Activated CD4-positive, alpha-beta memory T cell treated with anti-CD3 and anti-CD28 coated beads for 36 hours (primary cell): ENCODE measurements around the gene B3GNT2. TPM values are rescaled to one million over a fixed set of nuclear protein-coding genes. Genes with fewer than 3 reads are reported as not detected.

Experiments
- CTCF ChIA-PET: fragments of 350-600 bp; sonication (Branson Sonifier 250); formaldehyde crosslinking; loops from one replicate; lab custom pipeline; 2021; ENCODE audit warnings: antibody characterized with exemption, inconsistent platforms; lab: Charles Lee
- POLR2A ChIA-PET: fragments of 350-600 bp; sonication (Branson Sonifier 250); formaldehyde crosslinking; loops from one replicate; lab custom pipeline; 2021; ENCODE audit warnings: antibody characterized with exemption; lab: Charles Lee
- DNase-seq: peaks from one replicate; pipeline ENCODE4 v3.0.0-alpha.2; 2020
- H3K27ac Mint-ChIP-seq: one replicate; pipeline ENCODE4 v1.8.0; 2021; ENCODE audit warnings: mixed read lengths
- H3K27me3 Mint-ChIP-seq: one replicate; pipeline ENCODE4 v1.8.0; 2021; ENCODE audit warnings: mixed read lengths
- H3K36me3 Mint-ChIP-seq: one replicate; pipeline ENCODE4 v1.8.0; 2021; ENCODE audit warnings: mixed read lengths
- H3K4me1 Mint-ChIP-seq: one replicate; pipeline ENCODE4 v1.8.0; 2021; ENCODE audit warnings: low read depth, mixed read lengths
- H3K4me3 Mint-ChIP-seq: one replicate; pipeline ENCODE4 v1.8.0; 2021; ENCODE audit warnings: mild to moderate bottlenecking, mixed read lengths
- H3K9me3 Mint-ChIP-seq: one replicate; pipeline ENCODE4 v1.8.0; 2021; ENCODE audit warnings: mixed read lengths
- intact Hi-C: fragments of 100-400 bp; cut with micrococcal nuclease; formaldehyde crosslinking; loops from one replicate; pipeline ENCODE4 v1.15.1; 2023
- total RNA-seq, 2 experiments: library from RNA; stranded (reverse); gene quantifications; one replicate each; pipeline ENCODE4 v1.2.3, GENCODE V29; 2021

The B3GNT2 gene
- total RNA-seq, 2 experiments from 2014 or later, result 26.6 to 26.9 TPM

DNA sequence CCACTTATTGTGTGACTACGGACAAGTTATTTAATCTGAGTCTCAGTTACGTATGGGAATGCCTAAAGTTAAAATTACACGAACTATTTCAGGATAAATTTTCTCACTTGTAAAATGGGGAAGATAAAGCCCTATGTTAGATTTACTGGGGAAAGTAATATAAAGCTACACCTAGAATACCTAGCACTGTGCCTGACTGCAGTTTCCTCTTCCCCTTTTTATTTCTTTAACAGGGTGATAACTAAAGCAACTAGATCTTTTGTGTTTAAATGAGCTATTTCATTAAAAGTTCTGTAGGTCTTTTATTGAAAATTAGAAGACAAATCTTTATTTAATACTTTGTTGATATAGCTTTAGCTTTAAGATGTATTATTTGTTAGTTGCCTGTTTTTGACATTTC is 5.0 kb downstream of the B3GNT2 start:
- Mint-ChIP-seq H3K4me1 (peaks cover 75% of the 10 kb centered on the region), H3K27ac (peak overlapping the region; percentile 96), H3K9me3 (no peaks in the 10 kb centered on the region), H3K27me3 (no peaks in the 10 kb centered on the region), H3K4me3 (peak overlapping the region; percentile 88), H3K36me3 (peaks cover 8% of the 10 kb centered on the region)
- POLR2A ChIA-PET, result interaction anchor here (1.1 to 1.9 kb wide), 3 partner anchors 87 to 145 kb away, joined by 3 to 8 read pairs (median 4); no protein-coding TSS in a partner anchor
- DNase-seq, result no peak
- CTCF ChIA-PET, result no interaction called here
- intact Hi-C loops, result loop anchor here (1.0 to 2.0 kb wide), 2 partner anchors 437 to 662 kb away; partner anchors contain the start of gene XPO1

DNA sequence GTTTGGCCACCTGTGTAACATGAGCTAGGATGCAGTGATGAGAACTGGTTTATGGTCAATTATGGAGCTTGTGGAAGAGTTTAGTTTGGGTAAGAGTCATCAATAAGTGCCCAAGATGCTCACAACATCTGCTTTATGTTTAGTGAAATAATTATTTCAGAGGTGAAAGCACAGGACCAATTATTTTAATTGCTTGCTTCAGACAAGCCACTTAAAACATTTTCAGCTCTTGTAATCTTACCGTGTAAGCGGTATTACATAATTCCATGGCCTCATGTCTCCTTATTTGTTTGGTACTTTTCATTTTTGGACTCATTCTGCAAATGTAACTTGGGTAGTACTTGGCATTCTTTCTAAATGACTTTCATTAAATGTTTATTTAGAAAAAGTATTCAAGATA is 5.4 kb downstream of the B3GNT2 start:
- no peaks in the 10 kb centered on the region for H3K27me3 Mint-ChIP-seq
- H3K4me1 Mint-ChIP-seq, result peaks cover 79% of the 10 kb centered on the region
- intact Hi-C loops, result loop anchor here (2.0 kb wide), 1 partner anchor 663 kb away; the partner anchor contains the start of gene XPO1
- DNase-seq, result no peak
- H3K27ac Mint-ChIP-seq, result peak overlapping the region; percentile 96
- no peaks in the 10 kb centered on the region for H3K9me3 Mint-ChIP-seq
- H3K4me3 Mint-ChIP-seq, result no peak overlapping the region
- ChIA-PET POLR2A (interaction anchor here (1.1 to 1.9 kb wide), 3 partner anchors 87 to 146 kb away, joined by 3 to 8 read pairs (median 4); no protein-coding TSS in a partner anchor), CTCF (no interaction called here)
- H3K36me3 Mint-ChIP-seq, result peaks cover 9% of the 10 kb centered on the region

DNA sequence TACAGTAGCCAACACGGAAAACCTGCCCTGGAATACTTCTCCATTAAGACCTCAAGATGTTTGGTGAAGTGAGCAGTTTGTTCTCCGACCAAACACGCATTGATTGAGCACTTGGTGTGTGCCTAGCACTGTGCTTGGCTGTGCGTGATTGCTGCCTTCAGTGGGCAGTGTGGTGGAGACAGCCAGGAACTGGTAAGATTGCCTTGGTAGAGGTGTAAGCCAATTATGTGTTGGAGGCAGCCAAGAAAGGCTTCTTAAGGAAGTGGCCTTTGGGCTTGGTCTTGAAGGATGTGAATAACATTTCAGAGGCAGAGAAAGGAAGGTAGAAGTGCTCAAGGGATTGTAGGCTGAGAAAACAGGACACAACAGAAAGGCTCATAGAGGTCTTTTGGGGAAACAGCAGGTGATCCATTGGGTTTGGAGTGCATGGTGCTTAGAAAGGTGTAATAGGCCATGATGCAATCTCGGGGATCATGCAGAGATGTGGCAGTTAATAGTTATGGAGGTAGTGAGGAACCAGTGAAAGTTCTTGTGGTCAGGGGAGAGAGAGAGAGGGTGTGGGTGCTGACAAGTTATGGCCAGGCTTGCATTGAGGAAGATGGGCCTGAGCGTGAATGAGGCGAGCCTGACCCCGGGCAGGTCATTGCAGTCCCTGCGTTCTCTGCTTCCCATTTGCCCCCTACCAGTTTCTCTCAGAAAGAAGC is 6.3 kb downstream of the B3GNT2 start:
- H3K27me3 Mint-ChIP-seq, result no peaks in the 10 kb centered on the region
- ChIA-PET POLR2A (no interaction called here), CTCF (no interaction called here)
- H3K4me1 Mint-ChIP-seq, result peaks cover 87% of the 10 kb centered on the region
- H3K36me3 Mint-ChIP-seq, result peaks cover 9% of the 10 kb centered on the region
- intact Hi-C loops, result no loop called here
- DNase-seq, result peak; percentile 21
- peak overlapping the region; percentile 96 for H3K27ac Mint-ChIP-seq
- H3K4me3 Mint-ChIP-seq, result no peak overlapping the region
- H3K9me3 Mint-ChIP-seq, result no peaks in the 10 kb centered on the region

DNA sequence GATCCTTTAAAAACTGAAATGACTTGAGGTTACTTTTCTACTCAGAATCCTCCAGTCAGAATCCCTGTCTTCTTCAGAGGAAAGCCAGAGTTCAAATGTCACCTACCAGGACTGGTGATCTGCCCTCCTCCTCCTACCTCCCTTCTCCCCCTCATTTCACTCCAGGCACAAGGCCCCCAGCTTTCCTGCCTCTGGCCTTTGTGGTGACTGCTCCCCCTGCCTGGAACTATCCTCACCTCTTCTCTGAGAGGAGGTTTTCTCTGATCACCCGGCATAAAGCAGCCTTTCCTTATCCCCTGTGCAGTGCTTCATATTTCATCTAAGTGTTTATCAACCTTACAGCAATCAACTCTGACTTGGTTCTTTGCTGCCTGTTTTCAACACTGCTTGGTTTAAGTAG is 6.8 kb downstream of the B3GNT2 start:
- ChIA-PET POLR2A (no interaction called here), CTCF (no interaction called here)
- Mint-ChIP-seq H3K36me3 (peaks cover 8% of the 10 kb centered on the region), H3K27ac (peak overlapping the region; percentile 96), H3K27me3 (no peaks in the 10 kb centered on the region), H3K4me3 (no peak overlapping the region), H3K9me3 (no peaks in the 10 kb centered on the region), H3K4me1 (peaks cover 92% of the 10 kb centered on the region)
- DNase-seq, result no peak
- intact Hi-C loops, result no loop called here

DNA sequence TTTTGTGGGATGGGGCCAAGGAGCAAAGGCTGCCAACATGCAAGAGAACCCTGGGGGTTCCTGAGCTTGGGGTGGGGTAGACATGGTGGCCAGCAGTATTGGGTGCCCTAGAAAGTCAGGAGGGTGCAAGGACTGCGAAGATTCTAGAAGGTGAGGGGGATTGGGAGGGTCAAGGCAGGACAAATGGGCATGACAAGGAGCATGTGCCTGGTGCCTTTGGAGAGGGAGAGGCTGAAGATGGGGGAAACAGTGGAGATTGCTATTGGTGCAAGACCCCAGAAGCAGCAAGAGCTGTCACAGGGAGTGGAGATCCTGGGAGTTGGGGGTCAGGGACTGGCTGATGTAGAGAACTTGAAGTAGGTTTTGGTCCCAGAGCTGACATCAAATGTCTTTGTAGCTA is 7.5 kb downstream of the B3GNT2 start:
- H3K4me3 Mint-ChIP-seq, result no peak overlapping the region
- no peaks in the 10 kb centered on the region for H3K9me3 Mint-ChIP-seq
- no peak overlapping the region for H3K27ac Mint-ChIP-seq
- ChIA-PET POLR2A (no interaction called here), CTCF (no interaction called here)
- intact Hi-C loops, result no loop called here
- peaks cover 93% of the 10 kb centered on the region for H3K4me1 Mint-ChIP-seq
- DNase-seq, result no peak
- peaks cover 7% of the 10 kb centered on the region for H3K36me3 Mint-ChIP-seq
- no peaks in the 10 kb centered on the region for H3K27me3 Mint-ChIP-seq

DNA sequence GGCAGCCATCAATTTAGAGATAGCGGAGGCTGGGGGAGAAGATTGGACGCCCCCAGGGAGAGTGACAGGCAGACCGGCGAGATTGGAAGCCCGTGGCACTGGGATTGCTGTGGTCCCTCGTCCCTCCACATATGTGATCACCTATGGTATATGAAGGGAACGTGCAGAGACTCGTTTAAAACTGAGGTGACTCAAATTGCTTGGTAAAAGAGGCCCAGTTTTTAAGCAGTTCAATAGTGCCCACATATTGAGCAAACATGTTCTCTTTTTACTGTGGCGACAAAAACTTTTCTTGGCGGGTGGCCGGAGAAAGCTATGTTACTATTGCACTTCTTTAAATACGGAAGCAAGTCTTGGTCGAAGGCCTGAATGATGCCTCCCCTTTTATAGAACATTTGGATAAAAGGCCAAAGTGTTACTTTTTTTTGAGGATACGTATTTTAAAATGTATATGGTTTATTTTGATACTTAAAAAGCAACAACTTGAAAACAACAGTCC is 9.1 kb downstream of the B3GNT2 start:
- ChIA-PET POLR2A (no interaction called here), CTCF (interaction anchor here (1.3 kb wide), 1 partner anchor 22 kb away, joined by 3 read pairs; no protein-coding TSS in a partner anchor)
- DNase-seq, result no peak
- H3K36me3 Mint-ChIP-seq, result peaks cover 7% of the 10 kb centered on the region
- H3K9me3 Mint-ChIP-seq, result no peaks in the 10 kb centered on the region
- intact Hi-C loops, result no loop called here
- no peak overlapping the region for H3K27ac Mint-ChIP-seq
- no peaks in the 10 kb centered on the region for H3K27me3 Mint-ChIP-seq
- no peak overlapping the region for H3K4me3 Mint-ChIP-seq
- peaks cover 92% of the 10 kb centered on the region for H3K4me1 Mint-ChIP-seq

DNA sequence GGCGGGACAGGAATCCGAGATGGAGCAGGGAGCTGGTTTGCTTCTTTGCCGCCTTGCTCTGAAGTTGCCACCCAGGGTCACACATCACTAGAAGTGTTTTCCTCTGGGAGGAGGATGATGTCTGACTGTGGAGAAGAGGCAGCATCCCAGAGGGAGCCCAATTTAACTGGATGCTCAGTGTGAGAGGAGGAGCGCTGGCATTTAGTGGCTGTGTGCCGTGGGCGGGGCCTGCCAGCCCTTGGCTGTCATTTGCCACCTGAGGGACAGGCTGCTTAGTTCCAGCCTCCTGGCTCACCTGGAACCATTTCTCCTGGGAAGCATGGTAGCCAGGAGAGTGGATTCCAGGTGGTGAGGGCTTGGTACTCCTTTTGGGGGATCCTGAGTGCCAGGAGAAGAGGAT is 9.6 kb downstream of the B3GNT2 start:
- H3K27ac Mint-ChIP-seq, result no peak overlapping the region
- H3K4me3 Mint-ChIP-seq, result no peak overlapping the region
- peaks cover 9% of the 10 kb centered on the region for H3K36me3 Mint-ChIP-seq

DNA sequence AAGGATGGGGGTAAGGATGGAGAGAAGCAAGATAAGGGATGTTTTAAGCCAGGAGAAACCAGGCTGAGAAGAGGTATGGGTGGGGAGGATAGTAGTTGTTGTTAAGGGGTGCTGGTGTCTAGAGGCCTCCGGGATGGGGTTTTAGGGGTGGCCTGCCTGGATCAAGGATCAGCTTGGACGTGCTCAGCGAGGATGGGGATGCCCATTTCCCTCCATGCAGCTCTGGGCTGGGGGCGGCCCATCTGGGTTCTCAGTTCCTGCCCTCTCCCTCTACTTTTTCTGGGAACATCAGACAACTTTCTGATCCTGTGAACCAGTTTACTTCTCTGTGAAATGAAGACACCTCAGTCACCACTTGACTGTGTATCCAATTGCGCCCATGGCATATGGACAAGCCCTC is 10.1 kb downstream of the B3GNT2 start:
- Mint-ChIP-seq H3K9me3 (peaks cover 3% of the 10 kb centered on the region), H3K36me3 (peaks cover 11% of the 10 kb centered on the region), H3K27ac (no peak overlapping the region), H3K27me3 (no peaks in the 10 kb centered on the region), H3K4me3 (no peak overlapping the region), H3K4me1 (peaks cover 84% of the 10 kb centered on the region)
- CTCF ChIA-PET, result no interaction called here
- intact Hi-C loops, result no loop called here
- POLR2A ChIA-PET, result no interaction called here
- no peak for DNase-seq

More for the DNA sequence above, 9.6 kb downstream of the B3GNT2 start:
- Mint-ChIP-seq H3K4me1 (peaks cover 89% of the 10 kb centered on the region), H3K27me3 (no peaks in the 10 kb centered on the region), H3K9me3 (no peaks in the 10 kb centered on the region)
- no peak for DNase-seq
- ChIA-PET POLR2A (no interaction called here), CTCF (interaction anchor here (1.3 kb wide), 1 partner anchor 22 kb away, joined by 3 read pairs; no protein-coding TSS in a partner anchor)
- intact Hi-C loops, result no loop called here

DNA sequence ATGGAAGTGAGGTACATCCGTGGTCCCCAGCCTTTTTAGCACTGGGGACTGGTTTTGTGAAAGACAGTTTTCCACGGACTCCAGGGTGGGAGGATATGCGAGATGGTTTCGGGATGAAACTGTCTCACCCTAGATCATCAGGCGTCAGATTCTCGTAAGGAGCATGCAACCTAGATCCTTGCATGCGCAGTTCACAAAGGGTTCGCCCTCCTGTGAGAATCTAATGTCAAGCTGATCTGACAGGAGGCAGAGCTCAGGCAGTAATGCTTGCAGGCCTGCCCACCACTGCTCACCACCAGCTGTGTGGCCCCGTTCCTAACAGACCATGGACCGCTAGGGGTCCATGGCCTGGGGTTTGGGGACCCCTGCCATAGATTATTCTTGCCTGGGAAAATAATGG is 11.6 kb downstream of the B3GNT2 start:
- POLR2A ChIA-PET, result no interaction called here
- Mint-ChIP-seq H3K9me3 (peaks cover 17% of the 10 kb centered on the region), H3K4me3 (no peak overlapping the region), H3K27me3 (no peaks in the 10 kb centered on the region), H3K27ac (no peak overlapping the region), H3K4me1 (peaks cover 81% of the 10 kb centered on the region), H3K36me3 (peaks cover 23% of the 10 kb centered on the region)
- intact Hi-C loops, result no loop called here
- CTCF ChIA-PET, result no interaction called here
- DNase-seq, result no peak

DNA sequence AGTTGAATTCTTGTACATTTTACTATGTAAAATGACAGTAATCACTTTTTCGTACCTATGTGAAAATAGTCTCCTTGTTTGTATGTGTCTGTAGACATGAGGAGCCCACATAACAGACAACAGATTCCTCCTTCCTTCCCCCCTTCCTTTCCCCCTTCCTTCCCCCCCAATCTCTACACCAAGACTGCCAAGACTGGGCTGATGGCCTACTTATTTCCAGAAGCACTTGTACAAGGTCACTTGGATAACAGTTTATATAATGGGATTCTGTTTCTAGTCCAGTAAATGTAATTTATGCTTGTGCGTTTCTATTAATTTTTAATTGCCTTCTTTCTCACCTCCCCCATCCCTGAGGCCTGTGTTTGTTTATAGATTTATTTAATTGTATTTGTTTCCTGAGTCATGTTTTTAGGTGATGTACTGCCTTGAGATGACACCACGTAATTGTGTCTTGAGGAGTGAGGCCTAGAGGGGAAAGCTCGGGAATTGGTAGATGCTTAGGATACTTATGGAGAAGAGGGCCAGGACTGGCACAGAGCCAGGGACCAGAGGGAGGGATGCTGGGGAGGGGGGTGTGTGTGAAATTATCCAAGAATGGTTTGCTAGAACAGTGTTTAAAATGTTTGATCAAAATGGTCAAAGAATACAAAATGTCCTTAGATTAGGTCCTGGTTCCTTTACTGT is 12.3 kb downstream of the B3GNT2 start:
- H3K9me3 Mint-ChIP-seq, result peaks cover 17% of the 10 kb centered on the region
- no peak for DNase-seq
- POLR2A ChIA-PET, result no interaction called here
- H3K27me3 Mint-ChIP-seq, result no peaks in the 10 kb centered on the region
- no peak overlapping the region for H3K4me3 Mint-ChIP-seq
- CTCF ChIA-PET, result no interaction called here
- peaks cover 23% of the 10 kb centered on the region for H3K36me3 Mint-ChIP-seq
- H3K4me1 Mint-ChIP-seq, result peaks cover 79% of the 10 kb centered on the region
- H3K27ac Mint-ChIP-seq, result peak overlapping the region; percentile 44
- intact Hi-C loops, result no loop called here

DNA sequence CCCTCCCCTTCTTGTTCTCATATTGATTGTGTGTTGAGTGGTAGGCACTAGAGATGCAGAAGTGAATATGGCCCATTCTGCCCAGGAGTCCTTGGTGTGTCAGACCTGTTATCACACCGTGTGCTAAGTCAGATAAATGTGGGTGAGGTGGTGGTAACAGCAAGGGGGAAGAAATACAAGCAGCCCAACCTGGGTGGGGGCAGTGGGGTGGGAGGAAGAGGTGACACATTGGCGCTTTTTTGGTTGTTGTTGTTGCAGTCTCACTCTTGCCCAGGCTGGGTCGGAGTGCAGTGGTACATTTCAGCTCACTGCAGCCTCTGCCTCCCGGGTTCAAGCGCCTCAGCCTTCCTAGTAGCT is 12.8 kb downstream of the B3GNT2 start:
- intact Hi-C loops, result no loop called here
- no peaks in the 10 kb centered on the region for H3K27me3 Mint-ChIP-seq
- no peak overlapping the region for H3K4me3 Mint-ChIP-seq
- peak overlapping the region; percentile 44 for H3K27ac Mint-ChIP-seq
- peaks cover 27% of the 10 kb centered on the region for H3K36me3 Mint-ChIP-seq
- peaks cover 78% of the 10 kb centered on the region for H3K4me1 Mint-ChIP-seq
- POLR2A ChIA-PET, result no interaction called here
- DNase-seq, result peak; percentile 54
- CTCF ChIA-PET, result no interaction called here
- H3K9me3 Mint-ChIP-seq, result peaks cover 17% of the 10 kb centered on the region

DNA sequence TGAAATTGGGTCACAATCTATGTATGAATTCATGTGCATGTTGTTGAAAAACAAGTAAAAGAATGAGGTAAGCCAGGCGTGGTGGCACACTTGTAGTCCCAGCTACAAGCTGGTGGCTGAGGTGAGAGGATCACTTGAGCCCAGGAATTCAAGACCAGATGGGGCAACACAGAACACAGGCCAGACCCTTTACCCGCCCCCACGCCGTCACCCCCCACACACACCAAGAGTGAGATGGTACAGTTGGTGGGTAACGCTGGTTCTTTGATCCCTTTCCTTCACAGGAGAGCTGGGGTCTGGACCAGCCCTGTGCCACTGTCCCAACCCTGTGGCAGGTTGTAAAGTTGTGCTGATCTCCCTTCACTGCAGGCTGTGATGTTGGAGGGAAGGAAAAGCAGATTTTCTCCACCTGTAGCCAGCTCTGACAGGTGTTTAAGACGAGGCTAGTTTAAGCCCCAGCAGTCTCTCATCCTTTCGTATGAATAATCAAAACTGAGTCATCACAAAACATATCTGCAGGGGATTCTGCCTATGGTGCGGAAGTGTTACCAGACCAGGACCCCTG is 13.6 kb downstream of the B3GNT2 start:
- intact Hi-C loops, result no loop called here
- Mint-ChIP-seq H3K4me3 (no peak overlapping the region), H3K4me1 (peaks cover 82% of the 10 kb centered on the region), H3K9me3 (peaks cover 17% of the 10 kb centered on the region), H3K27me3 (no peaks in the 10 kb centered on the region), H3K27ac (no peak overlapping the region), H3K36me3 (peaks cover 27% of the 10 kb centered on the region)
- POLR2A ChIA-PET, result no interaction called here
- CTCF ChIA-PET, result no interaction called here
- no peak for DNase-seq
